Glutamatergic neuron (in vitro differentiated cells): ENCODE measurements around the gene HEG1. TPM values are rescaled to one million over a fixed set of nuclear protein-coding genes. Genes with fewer than 3 reads are reported as not detected.
"Not testable (repeated sequence)": the region's sequence is repeated elsewhere in the genome, so short reads cannot be mapped to it uniquely, and the experiment has no call there.

Experiments
- DNase-seq: peaks from one replicate; pipeline ENCODE4 v3.0.0; 2022
- H3K27ac Mint-ChIP-seq: one replicate; pipeline ENCODE4 v1.8.0; 2020; ENCODE audit warnings: mild to moderate bottlenecking, mixed read lengths, inconsistent platforms; ENCODE audit not compliant: unreplicated experiment
- H3K27me3 Mint-ChIP-seq: one replicate; pipeline ENCODE4 v1.8.0; 2020; ENCODE audit warnings: mild to moderate bottlenecking, moderate library complexity, mixed read lengths, inconsistent platforms; ENCODE audit not compliant: unreplicated experiment
- H3K36me3 Mint-ChIP-seq: one replicate; pipeline ENCODE4 v1.8.0; 2020; ENCODE audit warnings: mild to moderate bottlenecking, mixed read lengths, inconsistent platforms; ENCODE audit not compliant: unreplicated experiment
- H3K4me1 Mint-ChIP-seq: one replicate; pipeline ENCODE4 v1.8.0; 2020; ENCODE audit warnings: mild to moderate bottlenecking, low read depth, mixed read lengths, inconsistent platforms; ENCODE audit not compliant: unreplicated experiment
- H3K4me3 Mint-ChIP-seq: one replicate; pipeline ENCODE4 v1.8.0; 2020; ENCODE audit warnings: mild to moderate bottlenecking, mixed read lengths, inconsistent platforms; ENCODE audit not compliant: unreplicated experiment
- H3K9me3 Mint-ChIP-seq: one replicate; pipeline ENCODE4 v1.8.0; 2020; ENCODE audit warnings: mild to moderate bottlenecking, moderate library complexity, mixed read lengths, inconsistent platforms; ENCODE audit not compliant: unreplicated experiment
- CTCF ChIP-seq: fragments of 200-600 bp; sonication (generic); IDR thresholded peaks from one replicate; pipeline ENCODE4 v1.5.0; 2021; ENCODE audit not compliant: partially characterized antibody, unreplicated experiment
- total RNA-seq: library from RNA; stranded (reverse); fragmentation: NEBNext Ultra II Directional; extraction: Animal tissue kit (Norgen Biotek cat#: 25700); gene quantifications from one replicate; pipeline ENCODE4 v1.2.1, GENCODE V29; 2021; ENCODE audit not compliant: unreplicated experiment

Gene HEG1
- total RNA-seq, 1 donor from 2014 or later: 32.7 TPM

- Mint-ChIP-seq H3K27me3 (no peaks in the 10 kb centered on the region), H3K4me1 (no peaks in the 10 kb centered on the region), H3K27ac (no peak overlapping the region)
These were observed 28.0 kb upstream of the HEG1 start for GRCh38 chr3:125083776-125084175.

GRCh38 chr3:125082339-125082738, 26.5 kb upstream of the HEG1 start:
- H3K4me3 Mint-ChIP-seq, H3K36me3 Mint-ChIP-seq, H3K9me3 Mint-ChIP-seq, H3K27ac Mint-ChIP-seq, H3K27me3 Mint-ChIP-seq, DNase-seq, H3K4me1 Mint-ChIP-seq: not testable (repeated sequence)

More at GRCh38 chr3:125083776-125084175, 28.0 kb upstream of the HEG1 start:
- Mint-ChIP-seq H3K4me3 (no peak overlapping the region), H3K36me3 (no peaks in the 10 kb centered on the region), H3K9me3 (peaks cover 1% of the 10 kb centered on the region)
- no peak for TF ChIP-seq CTCF
- no peak for DNase-seq

- Mint-ChIP-seq H3K4me3 (no peak overlapping the region), H3K9me3 (peaks cover 1% of the 10 kb centered on the region), H3K27ac (no peak overlapping the region), H3K27me3 (no peaks in the 10 kb centered on the region), H3K4me1 (peaks cover 4% of the 10 kb centered on the region), H3K36me3 (no peaks in the 10 kb centered on the region)
- TF ChIP-seq CTCF: no peak
- no peak for DNase-seq
These were observed 24.3 kb upstream of the HEG1 start for GRCh38 chr3:125080077-125080476.

GRCh38 chr3:125079675-125080045, 23.9 kb upstream of the HEG1 start:
- peaks cover 1% of the 10 kb centered on the region for H3K9me3 Mint-ChIP-seq

GRCh38 chr3:125078951-125079674, 23.3 kb upstream of the HEG1 start:
- H3K9me3 Mint-ChIP-seq: peaks cover 1% of the 10 kb centered on the region
- H3K4me1 Mint-ChIP-seq: peaks cover 4% of the 10 kb centered on the region
- H3K27ac Mint-ChIP-seq: no peak overlapping the region
- no peak for TF ChIP-seq CTCF
- H3K4me3 Mint-ChIP-seq: no peak overlapping the region
- H3K36me3 Mint-ChIP-seq: no peaks in the 10 kb centered on the region
- DNase-seq: no peak
- H3K27me3 Mint-ChIP-seq: no peaks in the 10 kb centered on the region

More at GRCh38 chr3:125079675-125080045, 23.9 kb upstream of the HEG1 start:
- no peaks in the 10 kb centered on the region for H3K27me3 Mint-ChIP-seq
- no peak for DNase-seq
- H3K27ac Mint-ChIP-seq: no peak overlapping the region
- H3K36me3 Mint-ChIP-seq: no peaks in the 10 kb centered on the region
- H3K4me3 Mint-ChIP-seq: no peak overlapping the region
- TF ChIP-seq CTCF: no peak
- peaks cover 4% of the 10 kb centered on the region for H3K4me1 Mint-ChIP-seq
